Measurements from ENCODE around the gene PEPD.

Gene PEPD

GRCh38 chr19:33472691-33473652 lies 48.6 kb downstream of the PEPD start:
- DNase-seq (ENCODE audit: low read depth), result no peak

GRCh38 chr19:33472226-33472625 lies 49.4 kb downstream of the PEPD start:
- DNase-seq (ENCODE audit: low read depth), result no peak

GRCh38 chr19:33471111-33471996 lies 50.2 kb downstream of the PEPD start:
- no peak for DNase-seq (ENCODE audit: low read depth)

GRCh38 chr19:33470686-33471085 lies 50.9 kb downstream of the PEPD start:
- DNase-seq (ENCODE audit: low read depth), result no peak

- no peak for DNase-seq (ENCODE audit: low read depth)
Measured at GRCh38 chr19:33470040-33470330, 51.6 kb downstream of the PEPD start.

GRCh38 chr19:33469171-33470039 lies 52.2 kb downstream of the PEPD start:
- DNase-seq (ENCODE audit: low read depth), result no peak

- DNase-seq (ENCODE audit: low read depth), result no peak
Measured at GRCh38 chr19:33468361-33469170, 53.0 kb downstream of the PEPD start.

GRCh38 chr19:33467851-33468250 lies 53.7 kb downstream of the PEPD start:
- DNase-seq (ENCODE audit: low read depth), result no peak

- no peak for DNase-seq (ENCODE audit: low read depth)
Measured at GRCh38 chr19:33465834-33466233, 55.8 kb downstream of the PEPD start.

- DNase-seq (ENCODE audit: low read depth), result no peak
Measured at GRCh38 chr19:33465371-33465770, 56.2 kb downstream of the PEPD start.

- no peak for DNase-seq (ENCODE audit: low read depth)
Measured at GRCh38 chr19:33464733-33465115, 56.9 kb downstream of the PEPD start.

GRCh38 chr19:33464010-33464732 lies 57.4 kb downstream of the PEPD start:
- DNase-seq (ENCODE audit: low read depth), result no peak

GRCh38 chr19:33463199-33463598 lies 58.4 kb downstream of the PEPD start:
- no peak for DNase-seq (ENCODE audit: low read depth)

- no peak for DNase-seq (ENCODE audit: low read depth)
Measured at GRCh38 chr19:33462112-33462791, 59.3 kb downstream of the PEPD start.

GRCh38 chr19:33461256-33462111 lies 60.1 kb downstream of the PEPD start:
- DNase-seq (ENCODE audit: low read depth), result no peak

GRCh38 chr19:33460221-33460908 lies 61.2 kb downstream of the PEPD start:
- DNase-seq (ENCODE audit: low read depth), result no peak

- DNase-seq (ENCODE audit: low read depth), result no peak
Measured at GRCh38 chr19:33459222-33460090, 62.1 kb downstream of the PEPD start.

All from stimulated activated CD8-positive, alpha-beta memory T cell treated with anti-CD3 and anti-CD28 coated beads, Interleukin-4, amount 100 ng/mL, for 24 hours (primary cell).